HepG2 (cell line): ENCODE results near the gene TMPO. TPM values are rescaled to one million over a fixed set of nuclear protein-coding genes. Genes with fewer than 3 reads are reported as not detected.

Experiments used
- ATAC-seq: fragments of 200-7000 bp; cut with Tn5 transposase; 3 replicates; pipeline ENCODE4 v1.9.1; 2020; ENCODE audit warnings: mild to moderate bottlenecking, moderate library complexity
- BruUV-seq: library from RNA; stranded (reverse); fragments of 400-500 nt; replicated peaks from 2 replicates; lab custom pipeline; 2021; lab: Mats Ljungman, UMichigan
- CTCF ChIA-PET: fragments of 300-600 bp; formaldehyde crosslinking; extraction: SDS; loops from one replicate; lab custom pipeline; 2021; ENCODE audit warnings: low total read pairs, inconsistent platforms, low intra/inter-chr PET ratio; lab: Yijun Ruan, JAX
- POLR2A ChIA-PET: fragments of 350-600 bp; sonication (Branson Sonifier 250); formaldehyde crosslinking; loops from one replicate; lab custom pipeline; 2020; ENCODE audit warnings: antibody characterized with exemption, inconsistent platforms; lab: Yijun Ruan, JAX
- DNase-seq: peaks from one replicate; pipeline ENCODE4 v3.0.0-alpha.2; 2015; ENCODE audit warnings: low spot score
- FAIRE-seq: peaks from 3 replicates; lab custom pipeline; 2011; peaks lifted over from hg19 to GRCh38; lab: Jason Lieb, UNC
- H2AFZ ChIP-seq: one replicate; pipeline ENCODE4 v1.6.1; 2011; ENCODE audit warnings: low read length, inconsistent platforms
- H3K27ac ChIP-seq: fragments of 300-600 bp; 3 replicates; pipeline ENCODE4 v1.8.0; 2011; ENCODE audit warnings: mixed run types, mild to moderate bottlenecking, mixed read lengths, low read length, inconsistent platforms; ENCODE audit not compliant: insufficient read depth; ENCODE audit errors: extremely low read length
- H3K27me3 ChIP-seq, 2 experiments: fragments of 200-600 bp in 1 of 2; 2 replicates in 1 of 2; 3 replicates in 1 of 2; pipeline versions ENCODE4 v1.6.0 to v1.8.0; 2011; ENCODE audit warnings: low read length in 2 of 2, mild to moderate bottlenecking in 2 of 2, moderate library complexity in 2 of 2, inconsistent platforms in 1 of 2; ENCODE audit not compliant: insufficient read depth in 2 of 2, control insufficient read depth in 1 of 2
- H3K36me3 ChIP-seq, 2 experiments: fragments of 200-600 bp in 1 of 2; replicated peaks in 1 of 2; 2 replicates in 1 of 2; 3 replicates in 1 of 2; pipeline versions ENCODE4 v1.5.1 to v1.8.0; 2011; ENCODE audit warnings: low read length in 2 of 2, inconsistent platforms in 1 of 2; ENCODE audit not compliant: insufficient read depth in 2 of 2, control insufficient read depth in 1 of 2
- H3K4me1 ChIP-seq: 2 replicates; pipeline ENCODE4 v1.5.1; 2012; ENCODE audit warnings: low read length, inconsistent platforms; ENCODE audit not compliant: insufficient read depth
- H3K4me2 ChIP-seq: 2 replicates; pipeline ENCODE4 v1.6.0; 2011; ENCODE audit warnings: low read depth, low read length, inconsistent platforms
- H3K4me3 ChIP-seq, 3 experiments: fragments of 200-600 bp in 1 of 3; sonication (generic), shearing (Covaris generic) in 1 of 3; replicated peaks in 1 of 3; 2 replicates each; pipeline ENCODE4 v1.5.1; 2011 to 2016; ENCODE audit warnings: low read length in 3 of 3, inconsistent platforms in 2 of 3, low read depth in 2 of 3, mild to moderate bottlenecking in 2 of 3, control low read depth in 1 of 3, mixed read lengths in 1 of 3; ENCODE audit not compliant: insufficient read depth in 1 of 3
- H3K79me2 ChIP-seq: one replicate; pipeline ENCODE4 v1.6.1; 2011; ENCODE audit warnings: low read length, inconsistent platforms; ENCODE audit not compliant: insufficient read depth
- H3K9ac ChIP-seq: 2 replicates; pipeline ENCODE4 v1.6.0; 2011; ENCODE audit warnings: mild to moderate bottlenecking, low read depth, low read length, inconsistent platforms; ENCODE audit not compliant: insufficient read depth
- H3K9me3 ChIP-seq: 2 replicates; pipeline ENCODE4 v1.5.1; 2012; ENCODE audit warnings: mild to moderate bottlenecking, low read length
- H4K20me1 ChIP-seq: 2 replicates; pipeline ENCODE4 v1.6.0; 2011; ENCODE audit warnings: inconsistent platforms, mild to moderate bottlenecking, low read length, moderate library complexity; ENCODE audit not compliant: insufficient read depth
- CC2D1A ChIP-seq: sonication (generic); formaldehyde crosslinking; IDR thresholded peaks from 2 replicates; pipeline ENCODE4 v1.8.1; 2023; ENCODE audit warnings: mild to moderate bottlenecking, missing genetic modification reagents
- CSRNP2 ChIP-seq: sonication (generic); formaldehyde crosslinking; conservative IDR thresholded peaks from 2 replicates; pipeline ENCODE4 v1.8.0; 2022; ENCODE audit warnings: low read depth, missing genetic modification reagents
- DRAP1 ChIP-seq: IDR thresholded peaks from 2 replicates; pipeline ENCODE4 v1.6.1; 2016; ENCODE audit warnings: missing genetic modification reagents, missing compliant biosample characterization
- HDAC1 ChIP-seq: sonication (generic); formaldehyde crosslinking; IDR thresholded peaks from 2 replicates; pipeline ENCODE4 v1.5.1; 2020; ENCODE audit warnings: mild to moderate bottlenecking, missing genetic modification reagents
- PLSCR1 ChIP-seq: sonication (generic); formaldehyde crosslinking; IDR thresholded peaks from 2 replicates; pipeline ENCODE4 v1.5.0; 2020; ENCODE audit warnings: missing genetic modification reagents, mild to moderate bottlenecking, borderline replicate concordance
- RXRA ChIP-seq: sonication (generic); formaldehyde crosslinking; IDR thresholded peaks from 2 replicates; pipeline ENCODE4 v1.5.1; 2020; ENCODE audit warnings: missing genetic modification reagents
- TRIM22 ChIP-seq: fragments of 450-650 bp; IDR thresholded peaks from 2 replicates; pipeline ENCODE4 v1.6.1; 2017
- WGBS: methylation state at CpG from one replicate; pipeline ENCODE4 v1.1.6; 2017; ENCODE audit warnings: low lambda C conversion rate; 5-methylcytosine and 5-hydroxymethylcytosine counted together
- in situ Hi-C: cut with HindIII; loops from 2 replicates; pipeline ENCODE4 v1.10.0; 2017; ENCODE audit warnings: low pct_unique_long_range_greater_than_20kb; ENCODE audit not compliant: extremely low pct_ligation_motif_present
- intact Hi-C: fragments of 100-400 bp; cut with micrococcal nuclease; formaldehyde crosslinking; loops from one replicate; pipeline ENCODE4 v1.10.0; 2022; ENCODE audit not compliant: unreplicated experiment
- polyA plus RNA-seq, 8 experiments: library from polyadenylated mRNA; depleted of rRNA in 3 of 8; stranded (reverse) in 7 of 8; unstranded in 1 of 8; fragments of >200 nt; fragmentation: Illumina TruSeq in 4 of 8; extraction: Trizol in 4 of 8; gene quantifications; 2 replicates each; pipeline versions ENCODE4 v1.2.1 to v1.2.3, GENCODE V29; 2011 to 2016; ENCODE audit warnings: low read depth in 4 of 8, missing spikeins in 1 of 8, mixed read lengths in 1 of 8; ENCODE audit not compliant: insufficient read depth in 1 of 8
- total RNA-seq, 5 experiments: library from RNA; depleted of rRNA; stranded (reverse); fragments of >200 nt; fragmentation: Illumina TruSeq; extraction: Trizol; gene quantifications; 2 replicates each; pipeline ENCODE4 v1.2.3, GENCODE V29; 2016; ENCODE audit warnings: low read depth in 1 of 5

The TMPO gene
- total and polyA plus RNA-seq, 2 of the 13 experiments (the other 11 are each of a cell fraction or from before 2014, with no cell fraction given) = 24.2 to 167 TPM

GRCh38 chr12:98475565-98475908, 39.9 kb upstream of the TMPO start (continued):
- TF ChIP-seq DRAP1 (CRISPR knock-in tag) = no peak
- TF ChIP-seq HDAC1 = no peak
- TF ChIP-seq TRIM22 = no peak
- TF ChIP-seq RXRA (CRISPR knock-in tag) = no peak
- no peak for TF ChIP-seq PLSCR1 (CRISPR knock-in tag)

- Histone ChIP-seq H3K4me3 (no peak overlapping the region), H3K4me2 (no peak overlapping the region), H3K79me2 (no peaks in the 10 kb centered on the region), H2AFZ (no peak overlapping the region), H3K4me1 (peaks cover 16% of the 10 kb centered on the region; the same call in 1 of the 2 replicates), H3K36me3 (no peaks in the 10 kb centered on the region; a peak in 1 of 5 replicates), H3K9ac (no peak overlapping the region), H4K20me1 (no peaks in the 10 kb centered on the region), H3K27me3 (no peaks in the 10 kb centered on the region), H3K9me3 (no peaks in the 10 kb centered on the region), H3K27ac (no peak overlapping the region)
- POLR2A ChIA-PET = no interaction called here
- intact Hi-C loops = no loop called here
- ATAC-seq = no peak
- TF ChIP-seq CSRNP2 (CRISPR knock-in tag) (no peak), CC2D1A (no peak)
- CTCF ChIA-PET = no interaction called here
- WGBS = 69% methylated on average over 5 of the region's 5 CpGs
- FAIRE-seq = no peak
- BruUV-seq = no TSS peak
- in situ Hi-C loops = no loop called here
- DNase-seq = no peak
Measured at GRCh38 chr12:98478606-98479005, 36.8 kb upstream of the TMPO start.
